GM21515 (cell line): ENCODE results near the gene ADGRD1.

ENCODE experiments used
- ATAC-seq: cut with Tn5 transposase; IDR thresholded peaks from one replicate; pipeline ENCODE4 v1.9.1; 2021; ENCODE audit not compliant: unreplicated experiment

Gene ADGRD1

GRCh38 chr12:130965214-130965613 lies 11.5 kb downstream of the ADGRD1 start:
- no peak for ATAC-seq

- no peak for ATAC-seq
Observed at GRCh38 chr12:130965668-130966067, 12.0 kb downstream of the ADGRD1 start.

- no peak for ATAC-seq
Observed at GRCh38 chr12:130966443-130967030, 12.8 kb downstream of the ADGRD1 start.

GRCh38 chr12:130967636-130968035 lies 13.9 kb downstream of the ADGRD1 start:
- no peak for ATAC-seq

- no peak for ATAC-seq
Observed at GRCh38 chr12:130968611-130969010, 14.9 kb downstream of the ADGRD1 start.

GRCh38 chr12:130969223-130969622 lies 15.5 kb downstream of the ADGRD1 start:
- ATAC-seq: no peak

GRCh38 chr12:130970165-130970907 lies 16.6 kb downstream of the ADGRD1 start:
- ATAC-seq: no peak

GRCh38 chr12:130970908-130971233 lies 17.2 kb downstream of the ADGRD1 start:
- no peak for ATAC-seq

- no peak for ATAC-seq
Observed at GRCh38 chr12:130971925-130972585, 18.3 kb downstream of the ADGRD1 start.

GRCh38 chr12:130972586-130972950 lies 18.9 kb downstream of the ADGRD1 start:
- no peak for ATAC-seq

GRCh38 chr12:130973109-130973508 lies 19.4 kb downstream of the ADGRD1 start:
- no peak for ATAC-seq

GRCh38 chr12:130973906-130974305 lies 20.2 kb downstream of the ADGRD1 start:
- no peak for ATAC-seq

- no peak for ATAC-seq
Observed at GRCh38 chr12:130975116-130975515, 21.4 kb downstream of the ADGRD1 start.

GRCh38 chr12:130976171-130976720 lies 22.5 kb downstream of the ADGRD1 start:
- no peak for ATAC-seq

- no peak for ATAC-seq
Observed at GRCh38 chr12:130977046-130977742, 23.5 kb downstream of the ADGRD1 start.

- ATAC-seq: no peak
Observed at GRCh38 chr12:130977743-130978095, 24.0 kb downstream of the ADGRD1 start.

- no peak for ATAC-seq
Observed at GRCh38 chr12:130978785-130979184, 25.1 kb downstream of the ADGRD1 start.

- no peak for ATAC-seq
Observed at GRCh38 chr12:130981074-130981742, 27.5 kb downstream of the ADGRD1 start.

- ATAC-seq: no peak
Observed at GRCh38 chr12:130981911-130982310, 28.2 kb downstream of the ADGRD1 start.

- ATAC-seq: no peak
Observed at GRCh38 chr12:130982565-130983225, 29.0 kb downstream of the ADGRD1 start.
